ENCODE results near the gene MACO1.
"Not testable (repeated sequence)": the region's sequence is repeated elsewhere in the genome, so short reads cannot be mapped to it uniquely, and the experiment has no call there.

Gene MACO1

GRCh38 chr1:25439287-25439686, 8.6 kb downstream of the MACO1 start:
- Histone ChIP-seq H3K36me3 (ENCODE audit: low read length) (no peaks in the 10 kb centered on the region), H3K27me3 (ENCODE audit: low read length) (no peaks in the 10 kb centered on the region), H3K27ac (ENCODE audit: low read depth, low read length) (no peak overlapping the region), H3F3A (ENCODE audit: insufficient read depth) (0 out of 2 replicates have a peak, but pooled peaks cover 4% of the 10 kb centered on the region), H3K9me2 (replicated peaks; ENCODE audit: insufficient read depth, low read length) (no peaks in the 10 kb centered on the region), H3K4me2 (ENCODE audit: low read depth, low read length, poor library complexity, severe bottlenecking) (no peak overlapping the region), H3K9ac (ENCODE audit: low read length) (no peak overlapping the region), H2AFZ (ENCODE audit: low read depth, low read length, severe bottlenecking) (no peak overlapping the region), H3K4me3 (ENCODE audit: insufficient read depth, low read length, poor library complexity, severe bottlenecking) (no peak overlapping the region), H3K79me2 (ENCODE audit: insufficient read depth, low read length) (peaks cover 49% of the 10 kb centered on the region), H3K9me3 (ENCODE audit: insufficient read depth, low read length) (no peaks in the 10 kb centered on the region), H4K20me1 (ENCODE audit: low read depth, low read length) (peaks cover 12% of the 10 kb centered on the region)
- TF ChIP-seq EZH2phosphoT487 (conservative IDR thresholded peaks at IDR 0.05; ENCODE audit: low read length): no peak
- no peak for TF ChIP-seq CTCF (IDR thresholded peaks at IDR 0.05; ENCODE audit: insufficient read depth, low read length, poor library complexity, severe bottlenecking)

- no peaks in the 10 kb centered on the region for H3K27me3 ChIP-seq (ENCODE audit: low read length)
- H3K36me3 ChIP-seq (ENCODE audit: low read length): no peaks in the 10 kb centered on the region
- no peak overlapping the region for H3K4me2 ChIP-seq (ENCODE audit: low read depth, low read length, poor library complexity, severe bottlenecking)
- TF ChIP-seq EZH2phosphoT487 (conservative IDR thresholded peaks at IDR 0.05; ENCODE audit: low read length) (no peak), CTCF (IDR thresholded peaks at IDR 0.05; ENCODE audit: insufficient read depth, low read length, poor library complexity, severe bottlenecking) (no peak)
- H3K9ac ChIP-seq (ENCODE audit: low read length): no peak overlapping the region
- H3K4me3 ChIP-seq (ENCODE audit: insufficient read depth, low read length, poor library complexity, severe bottlenecking): no peak overlapping the region
- 0 out of 2 replicates have a peak, but pooled peaks cover 4% of the 10 kb centered on the region for H3F3A ChIP-seq (ENCODE audit: insufficient read depth)
- no peaks in the 10 kb centered on the region for H3K9me2 ChIP-seq (replicated peaks; ENCODE audit: insufficient read depth, low read length)
- H3K79me2 ChIP-seq (ENCODE audit: insufficient read depth, low read length): peaks cover 40% of the 10 kb centered on the region
- H3K9me3 ChIP-seq (ENCODE audit: insufficient read depth, low read length): no peaks in the 10 kb centered on the region
- H4K20me1 ChIP-seq (ENCODE audit: low read depth, low read length): peaks cover 6% of the 10 kb centered on the region; the same call in 1 of the 2 replicates
- H2AFZ ChIP-seq (ENCODE audit: low read depth, low read length, severe bottlenecking): no peak overlapping the region
- no peak overlapping the region for H3K27ac ChIP-seq (ENCODE audit: low read depth, low read length)
Observed at GRCh38 chr1:25442178-25442577, 11.5 kb downstream of the MACO1 start.

GRCh38 chr1:25443030-25443699, 12.5 kb downstream of the MACO1 start:
- H3K9ac ChIP-seq (ENCODE audit: low read length): no peak overlapping the region
- H4K20me1 ChIP-seq (ENCODE audit: low read depth, low read length): peaks cover 6% of the 10 kb centered on the region; the same call in 1 of the 2 replicates
- no peaks in the 10 kb centered on the region for H3K9me3 ChIP-seq (ENCODE audit: insufficient read depth, low read length)
- no peak overlapping the region for H3K27ac ChIP-seq (ENCODE audit: low read depth, low read length)
- no peaks in the 10 kb centered on the region for H3K27me3 ChIP-seq (ENCODE audit: low read length)
- H3K4me2 ChIP-seq (ENCODE audit: low read depth, low read length, poor library complexity, severe bottlenecking): no peak overlapping the region
- no peak overlapping the region for H2AFZ ChIP-seq (ENCODE audit: low read depth, low read length, severe bottlenecking)
- H3K36me3 ChIP-seq (ENCODE audit: low read length): no peaks in the 10 kb centered on the region; the same call in 1 of the 2 replicates
- no peak overlapping the region for H3K4me3 ChIP-seq (ENCODE audit: insufficient read depth, low read length, poor library complexity, severe bottlenecking)
- H3F3A ChIP-seq (ENCODE audit: insufficient read depth): 0 out of 2 replicates have a peak, but pooled peaks cover 4% of the 10 kb centered on the region
- peaks cover 34% of the 10 kb centered on the region for H3K79me2 ChIP-seq (ENCODE audit: insufficient read depth, low read length)
- no peaks in the 10 kb centered on the region for H3K9me2 ChIP-seq (replicated peaks; ENCODE audit: insufficient read depth, low read length)
- TF ChIP-seq EZH2phosphoT487 (conservative IDR thresholded peaks at IDR 0.05; ENCODE audit: low read length) (no peak), CTCF (IDR thresholded peaks at IDR 0.05; ENCODE audit: insufficient read depth, low read length, poor library complexity, severe bottlenecking) (no peak)

- H3K9me3 ChIP-seq (ENCODE audit: insufficient read depth, low read length); H2AFZ ChIP-seq (ENCODE audit: low read depth, low read length, severe bottlenecking); H3K4me2 ChIP-seq (ENCODE audit: low read depth, low read length, poor library complexity, severe bottlenecking); H3K27me3 ChIP-seq (ENCODE audit: low read length); H3K4me3 ChIP-seq (ENCODE audit: insufficient read depth, low read length, poor library complexity, severe bottlenecking); H3K27ac ChIP-seq (ENCODE audit: low read depth, low read length); H3F3A ChIP-seq (ENCODE audit: insufficient read depth); H3K9me2 ChIP-seq (replicated peaks; ENCODE audit: insufficient read depth, low read length); H3K9ac ChIP-seq (ENCODE audit: low read length); H4K20me1 ChIP-seq (ENCODE audit: low read depth, low read length); H3K36me3 ChIP-seq (ENCODE audit: low read length): not testable (repeated sequence)
- peaks cover 31% of the 10 kb centered on the region for H3K79me2 ChIP-seq (ENCODE audit: insufficient read depth, low read length)
Observed at GRCh38 chr1:25444604-25445003, 13.9 kb downstream of the MACO1 start.

Measured in SU-DHL-6 (cell line).